GM18502 (cell line): Measurements from ENCODE around the gene DUSP10.

Source experiments
- ATAC-seq: cut with Tn5 transposase; IDR thresholded peaks from one replicate; pipeline ENCODE4 v1.9.1; 2021; ENCODE audit warnings: mild to moderate bottlenecking; ENCODE audit not compliant: unreplicated experiment, poor library complexity

The DUSP10 gene

DNA sequence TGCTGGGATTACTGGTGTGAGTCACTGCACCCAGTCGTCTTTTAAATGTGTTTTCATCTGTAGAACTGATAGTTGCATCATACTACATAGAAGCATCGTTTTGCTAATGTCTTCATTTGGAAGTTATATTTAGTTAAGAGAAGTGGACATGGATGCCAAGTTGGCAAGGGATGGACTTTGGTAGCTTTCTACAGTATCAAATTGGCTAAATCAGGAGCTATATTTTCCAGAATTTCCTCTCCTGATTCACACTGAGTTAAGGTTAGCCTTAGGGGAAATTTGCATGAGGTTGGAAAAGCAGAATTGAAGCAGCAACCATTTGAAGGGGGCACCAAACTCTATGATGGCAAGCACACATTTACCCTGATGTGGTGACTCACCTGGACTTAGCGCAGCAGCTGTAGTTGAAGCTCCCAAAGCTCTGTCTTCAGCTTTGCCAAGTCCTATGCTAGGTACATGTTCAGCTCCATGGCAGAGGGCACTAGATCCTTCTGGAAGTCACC, 43.9 kb downstream of the DUSP10 start:
- no peak for ATAC-seq

DNA sequence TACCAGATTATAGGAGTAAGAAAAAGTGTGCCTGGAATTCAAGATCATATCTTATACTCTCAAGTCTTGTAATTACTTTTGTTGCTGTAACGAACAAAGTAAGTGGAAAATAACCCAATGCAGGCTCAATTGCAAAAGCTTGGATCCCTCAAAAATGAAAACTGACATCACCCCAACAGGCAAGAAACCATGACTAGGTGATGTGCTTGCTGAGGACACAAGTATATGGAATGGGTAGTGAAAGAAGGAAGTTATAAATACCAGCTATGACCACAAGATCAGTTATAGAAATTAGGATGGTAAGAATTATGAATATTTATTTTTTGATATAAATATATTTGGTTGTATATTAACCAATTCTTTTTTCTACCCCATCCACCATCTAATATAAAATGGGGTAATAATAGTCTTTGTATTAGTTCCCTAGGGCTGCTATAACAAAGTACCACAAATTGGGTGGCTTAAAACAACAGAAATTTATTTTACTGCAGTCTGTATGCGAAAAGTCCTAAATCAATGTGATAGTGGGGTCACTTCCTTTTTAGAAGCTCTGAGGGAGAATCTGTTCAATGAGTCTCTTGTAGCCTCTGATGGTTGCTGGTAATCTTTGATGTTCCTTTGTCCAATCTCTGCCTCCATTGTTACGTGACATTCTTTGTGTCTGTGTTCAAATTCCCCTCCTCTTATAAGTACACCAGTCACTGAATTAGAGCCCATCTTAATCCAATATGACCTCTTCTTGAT, 45.0 kb downstream of the DUSP10 start:
- ATAC-seq, result no peak

GRCh38 chr1:221696027-221696426, 45.9 kb downstream of the DUSP10 start:
- ATAC-seq, result no peak

DNA sequence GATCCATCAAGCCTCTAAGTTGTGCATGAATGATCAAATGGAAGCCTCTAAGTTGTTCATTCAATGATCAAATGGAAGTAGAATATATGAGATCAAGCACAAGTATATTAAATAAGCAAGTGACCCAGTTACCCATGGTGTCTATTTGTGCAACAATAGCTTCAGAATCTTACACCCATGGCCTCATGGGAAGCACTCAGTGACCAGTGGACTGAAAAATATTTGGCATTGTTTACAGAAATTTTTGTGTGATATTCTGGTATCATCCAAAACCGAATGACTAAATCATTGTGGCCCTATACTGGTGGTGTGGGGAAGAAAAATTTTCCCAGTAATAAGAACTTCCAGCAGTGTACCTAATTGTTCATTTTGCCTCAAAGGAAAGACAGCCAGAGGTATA, 46.6 kb downstream of the DUSP10 start:
- no peak for ATAC-seq

- ATAC-seq, result no peak
Observed at GRCh38 chr1:221694109-221694508, 47.8 kb downstream of the DUSP10 start.

DNA sequence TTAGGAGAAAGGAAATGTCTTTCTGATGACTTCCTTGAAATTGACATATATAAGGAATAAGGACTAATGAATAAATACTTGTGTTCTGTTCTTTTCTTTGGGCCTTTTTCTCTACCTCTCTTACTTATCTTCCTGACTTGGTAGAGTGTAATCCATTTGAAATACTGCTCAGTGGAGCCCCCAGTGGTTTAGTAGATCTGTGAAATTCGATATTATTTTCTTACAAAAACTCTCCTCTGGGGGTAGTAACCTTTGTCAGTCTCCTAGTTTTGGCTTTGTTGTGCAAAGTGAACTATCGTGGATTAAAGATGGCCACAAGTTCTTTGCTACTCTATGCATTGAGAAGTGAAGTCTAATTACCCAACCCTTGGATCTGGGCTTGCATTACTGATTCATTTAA, 48.8 kb downstream of the DUSP10 start:
- ATAC-seq, result no peak

DNA sequence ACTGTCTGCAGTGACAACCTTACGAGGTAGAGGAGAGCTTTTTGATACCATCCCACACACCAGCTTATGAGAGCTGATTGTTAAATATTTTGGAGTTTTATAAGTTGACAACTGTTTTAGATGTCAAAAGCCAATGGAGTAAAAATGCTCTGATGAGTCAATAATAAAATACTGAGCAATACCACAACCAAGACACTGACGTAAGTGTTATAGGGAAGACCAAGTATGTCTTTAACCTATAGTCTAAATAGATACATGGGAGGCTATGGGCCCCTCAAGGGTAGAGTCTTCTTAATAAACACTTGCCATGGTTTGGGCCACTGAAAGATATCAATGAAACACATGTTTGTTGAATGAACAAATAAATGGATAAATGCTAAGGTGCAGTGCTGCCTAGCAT, 49.2 kb downstream of the DUSP10 start:
- ATAC-seq, result no peak

DNA sequence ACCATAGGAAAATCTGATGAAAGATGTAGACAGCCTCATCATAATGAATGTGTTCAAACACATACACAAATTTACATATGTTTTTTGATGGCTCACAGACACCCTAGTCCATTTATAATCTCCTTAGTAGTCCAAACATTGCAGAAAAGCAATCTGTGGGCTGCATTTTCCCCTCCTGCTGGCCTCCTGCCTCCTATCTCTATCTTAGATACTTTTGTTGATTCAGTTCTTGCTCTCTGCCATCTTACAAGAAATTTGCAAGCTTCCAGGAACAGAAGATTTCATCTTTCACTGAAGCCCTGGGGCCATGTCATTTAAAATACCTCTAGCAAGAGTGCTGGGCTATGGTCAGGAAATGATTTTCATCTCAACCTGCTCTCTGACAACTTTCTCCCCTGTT, 50.6 kb downstream of the DUSP10 start:
- no peak for ATAC-seq

- ATAC-seq, result no peak
Observed at GRCh38 chr1:221690858-221691257, 51.0 kb downstream of the DUSP10 start.

- ATAC-seq, result no peak
Observed at GRCh38 chr1:221689138-221689537, 52.8 kb downstream of the DUSP10 start.

DNA sequence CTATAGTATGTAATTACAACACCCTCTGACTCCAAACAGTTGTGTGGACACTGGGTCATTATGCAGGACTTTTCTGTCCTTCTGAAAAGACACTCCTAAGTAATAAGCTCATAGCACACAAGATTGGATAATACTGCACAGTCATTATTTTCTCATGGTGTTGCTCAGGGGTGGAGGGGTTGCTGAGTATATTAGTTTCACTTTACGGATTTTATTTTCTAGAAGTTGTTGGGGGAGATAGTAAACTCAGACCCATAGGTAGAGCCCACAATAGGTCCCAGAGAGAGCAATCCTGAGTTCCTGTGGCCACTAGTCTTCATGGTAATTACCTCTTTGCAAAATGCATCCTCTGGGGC, 53.4 kb downstream of the DUSP10 start:
- no peak for ATAC-seq

- no peak for ATAC-seq
Observed at GRCh38 chr1:221687836-221688487, 53.9 kb downstream of the DUSP10 start.

- ATAC-seq, result no peak
Observed at GRCh38 chr1:221683681-221684080, 58.2 kb downstream of the DUSP10 start.

- no peak for ATAC-seq
Observed at GRCh38 chr1:221680085-221680484, 61.8 kb downstream of the DUSP10 start.

DNA sequence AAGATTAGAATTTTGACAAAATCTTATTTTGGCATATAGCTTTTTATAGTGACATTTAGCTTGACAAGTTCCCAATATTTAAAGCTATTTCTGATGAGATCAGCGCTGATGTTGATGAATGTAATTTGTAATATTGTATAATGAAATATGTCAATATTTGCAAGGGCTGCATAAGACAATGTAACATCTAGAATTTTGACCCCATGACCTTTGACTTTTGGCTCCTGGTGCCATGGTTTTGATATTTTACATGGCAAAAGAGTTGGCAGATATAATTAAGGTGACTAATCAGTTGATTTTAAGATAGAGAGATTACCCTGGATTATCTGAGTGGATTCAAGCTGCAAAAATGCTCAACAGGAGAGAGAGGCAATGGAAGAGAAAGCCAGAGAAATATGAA, 63.9 kb downstream of the DUSP10 start:
- ATAC-seq, result no peak

DNA sequence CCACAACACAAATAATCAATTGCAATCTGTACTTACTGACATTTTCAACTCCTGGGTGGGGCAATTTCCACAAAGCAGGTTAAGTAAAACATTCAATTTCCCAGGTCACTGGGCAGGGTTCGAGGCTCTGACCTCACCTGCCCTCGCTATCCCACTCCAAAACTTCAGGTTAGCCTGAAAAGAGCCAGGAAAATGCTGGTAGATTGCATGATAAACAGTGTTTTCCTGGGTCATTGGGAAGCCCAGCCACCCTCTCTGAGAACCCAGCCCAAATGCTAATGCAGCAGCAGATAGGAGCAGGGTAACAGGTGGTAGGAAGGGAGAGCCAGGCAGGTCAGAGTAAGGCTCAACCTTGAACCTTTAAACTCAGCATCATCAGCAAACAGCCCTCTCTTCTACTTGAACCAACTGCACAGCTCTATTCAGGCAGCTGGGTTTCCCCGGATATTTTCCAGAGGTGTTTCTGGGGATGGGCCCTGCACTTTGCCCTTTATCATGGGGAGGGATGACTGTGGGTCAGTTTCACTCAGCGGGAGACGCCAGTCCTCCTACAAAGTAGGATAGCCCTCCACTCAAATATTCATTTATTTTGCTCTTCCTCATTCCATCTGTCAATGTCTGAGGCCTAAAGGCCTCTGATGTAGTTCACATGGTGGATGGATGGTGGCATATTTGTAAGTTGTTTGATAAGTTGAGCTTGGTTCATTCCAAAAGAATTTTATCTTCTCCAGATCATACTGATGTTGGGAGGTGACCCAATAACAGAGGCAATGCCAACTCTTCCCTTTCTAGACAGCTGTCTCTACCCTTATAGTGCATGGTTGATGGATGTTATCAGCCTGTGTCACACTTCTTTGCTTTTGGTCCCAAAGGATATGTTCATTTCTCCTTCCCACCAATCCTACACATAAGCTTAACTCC, 65.7 kb downstream of the DUSP10 start:
- no peak for ATAC-seq

DNA sequence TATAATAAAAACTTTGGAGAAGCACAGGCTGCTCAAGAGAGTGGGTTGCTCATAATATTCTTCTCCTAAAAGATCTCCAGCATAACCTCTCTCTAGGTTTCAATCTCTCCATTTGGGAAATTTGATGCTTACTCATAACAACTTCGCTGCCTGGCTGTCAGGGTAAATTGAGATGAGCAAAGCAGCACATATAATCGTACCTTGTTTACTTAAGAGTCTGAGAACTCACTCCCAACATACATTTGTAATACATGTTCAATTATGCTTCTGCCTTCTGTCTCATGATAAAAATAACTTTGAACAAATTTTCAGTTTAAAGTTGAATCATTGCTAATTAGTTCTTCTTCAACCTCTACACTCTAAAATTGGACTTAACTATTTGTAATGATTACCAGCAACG, 68.9 kb downstream of the DUSP10 start:
- no peak for ATAC-seq

DNA sequence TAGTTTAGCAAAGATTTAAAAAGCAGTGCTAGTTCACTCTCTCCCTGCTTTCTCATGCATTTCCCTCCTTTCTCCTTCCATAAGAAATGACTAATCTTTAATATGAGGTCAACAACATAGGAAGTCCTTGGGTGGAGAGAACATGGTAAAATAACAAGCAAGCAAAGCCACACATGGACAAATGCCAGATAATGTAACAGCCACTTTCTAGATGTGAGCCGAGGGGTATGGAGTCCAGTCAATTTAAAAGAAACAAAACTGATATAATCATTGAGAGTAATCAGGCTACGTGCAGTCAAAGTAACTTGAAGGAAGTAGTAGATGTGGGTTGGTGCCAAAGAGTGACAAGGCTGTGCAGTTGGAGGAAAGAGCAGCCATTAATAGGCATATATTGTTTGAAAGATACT, 69.6 kb downstream of the DUSP10 start:
- no peak for ATAC-seq

GRCh38 chr1:221670081-221670480, 71.8 kb downstream of the DUSP10 start:
- no peak for ATAC-seq

DNA sequence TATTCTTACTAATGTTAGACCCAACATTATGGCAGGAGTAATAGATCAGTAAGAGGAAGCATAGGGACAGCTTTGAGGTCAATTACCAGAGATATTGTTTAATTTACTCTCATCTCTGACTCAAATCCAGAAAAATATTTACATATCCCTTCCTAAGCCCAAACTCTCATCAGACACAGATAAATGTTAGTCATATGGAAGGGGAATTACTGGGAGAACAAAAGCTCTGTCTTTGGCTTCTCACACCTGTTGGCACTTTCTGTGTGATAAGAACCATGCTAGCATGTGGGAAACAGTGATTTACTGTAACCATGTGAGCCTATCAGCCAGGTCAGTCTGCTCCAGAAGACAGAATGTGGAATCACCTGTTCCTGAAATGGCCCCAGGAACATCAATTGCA, 72.4 kb downstream of the DUSP10 start:
- ATAC-seq, result no peak

- peak; percentile 96 for ATAC-seq
Observed at GRCh38 chr1:221667504-221667903, 74.4 kb downstream of the DUSP10 start.
